Neural cell (in vitro differentiated cells): ENCODE data around the gene C17orf78.

Experiments used
- CTCF ChIP-seq: fragments of 450-650 bp; IDR thresholded peaks from 2 replicates; pipeline ENCODE4 v1.5.1; 2014; ENCODE audit warnings: antibody characterized with exemption, mild to moderate bottlenecking, moderate library complexity; ENCODE audit not compliant: poor library complexity, severe bottlenecking
- EZH2 ChIP-seq: fragments of 200-600, 300-800 bp; shearing (Covaris generic), sonication (generic); IDR thresholded peaks from 2 replicates; pipeline ENCODE4 v1.6.1; 2014; ENCODE audit warnings: antibody characterized with exemption, low read length, borderline replicate concordance, mild to moderate bottlenecking; ENCODE audit not compliant: insufficient read depth, poor library complexity, severe bottlenecking
- RAD21 ChIP-seq: fragments of 450-650 bp; conservative IDR thresholded peaks from 2 replicates; pipeline ENCODE4 v1.6.1; 2014; ENCODE audit warnings: antibody characterized with exemption, mild to moderate bottlenecking, moderate library complexity
- SMC3 ChIP-seq: fragments of 450-650 bp; conservative IDR thresholded peaks from 2 replicates; pipeline ENCODE4 v1.6.1; 2014; ENCODE audit warnings: antibody characterized with exemption, mild to moderate bottlenecking, moderate library complexity; ENCODE audit not compliant: poor library complexity
- TF ChIP-seq, protein P1 (sequence below): IDR thresholded peaks from 2 replicates; pipeline ENCODE4 v1.6.1; 2012; ENCODE audit warnings: borderline replicate concordance

GRCh38 chr17:37388266-37388665, 12.5 kb downstream of the C17orf78 start:
- TF ChIP-seq CTCF (no peak), EZH2 (no peak), RAD21 (no peak), SMC3 (no peak)
- TF ChIP-seq, protein P1, sequence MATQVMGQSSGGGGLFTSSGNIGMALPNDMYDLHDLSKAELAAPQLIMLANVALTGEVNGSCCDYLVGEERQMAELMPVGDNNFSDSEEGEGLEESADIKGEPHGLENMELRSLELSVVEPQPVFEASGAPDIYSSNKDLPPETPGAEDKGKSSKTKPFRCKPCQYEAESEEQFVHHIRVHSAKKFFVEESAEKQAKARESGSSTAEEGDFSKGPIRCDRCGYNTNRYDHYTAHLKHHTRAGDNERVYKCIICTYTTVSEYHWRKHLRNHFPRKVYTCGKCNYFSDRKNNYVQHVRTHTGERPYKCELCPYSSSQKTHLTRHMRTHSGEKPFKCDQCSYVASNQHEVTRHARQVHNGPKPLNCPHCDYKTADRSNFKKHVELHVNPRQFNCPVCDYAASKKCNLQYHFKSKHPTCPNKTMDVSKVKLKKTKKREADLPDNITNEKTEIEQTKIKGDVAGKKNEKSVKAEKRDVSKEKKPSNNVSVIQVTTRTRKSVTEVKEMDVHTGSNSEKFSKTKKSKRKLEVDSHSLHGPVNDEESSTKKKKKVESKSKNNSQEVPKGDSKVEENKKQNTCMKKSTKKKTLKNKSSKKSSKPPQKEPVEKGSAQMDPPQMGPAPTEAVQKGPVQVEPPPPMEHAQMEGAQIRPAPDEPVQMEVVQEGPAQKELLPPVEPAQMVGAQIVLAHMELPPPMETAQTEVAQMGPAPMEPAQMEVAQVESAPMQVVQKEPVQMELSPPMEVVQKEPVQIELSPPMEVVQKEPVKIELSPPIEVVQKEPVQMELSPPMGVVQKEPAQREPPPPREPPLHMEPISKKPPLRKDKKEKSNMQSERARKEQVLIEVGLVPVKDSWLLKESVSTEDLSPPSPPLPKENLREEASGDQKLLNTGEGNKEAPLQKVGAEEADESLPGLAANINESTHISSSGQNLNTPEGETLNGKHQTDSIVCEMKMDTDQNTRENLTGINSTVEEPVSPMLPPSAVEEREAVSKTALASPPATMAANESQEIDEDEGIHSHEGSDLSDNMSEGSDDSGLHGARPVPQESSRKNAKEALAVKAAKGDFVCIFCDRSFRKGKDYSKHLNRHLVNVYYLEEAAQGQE: no peak
